ENCODE data around the gene CYP2A6. TPM values are rescaled to one million over a fixed set of nuclear protein-coding genes. Genes with fewer than 3 reads are reported as not detected.
A peak's percentile ranks its signal among the peaks of the same experiment; 100 is the strongest.
"Not testable (repeated sequence)": the region's sequence is repeated elsewhere in the genome, so short reads cannot be mapped to it uniquely, and the experiment has no call there.

Gene CYP2A6
- total and polyA plus RNA-seq, 7 experiments from 2014 or later: 0.19 to 0.43 (median 0.27) TPM; not detected in 4

- Mint-ChIP-seq H3K4me3 (peak overlapping the region in 1 of 10 donors; percentile 32), H3K36me3 (peaks cover 4 to 27% (median 11%) of the 10 kb centered on the region in 5 donors), H3K27me3 (no peaks in the 10 kb centered on the region), H3K27ac (peak overlapping the region in 6 of 9 donors; percentile 71 to 98 (median 96)), H3K9me3 (peaks cover 0 to 14% (median 0%) of the 10 kb centered on the region in 11 donors), H3K4me1 (peaks cover 16 to 54% (median 45%) of the 10 kb centered on the region in 7 donors)
- ChIA-PET POLR2A (interaction anchor here (0.7 kb wide), 1 partner anchor 525 kb away, joined by 3 read pairs; no protein-coding TSS in a partner anchor), CTCF (no interaction called here)
- no peaks in the 10 kb centered on the region for H3K9me3 ChIP-seq (ENCODE audit: control insufficient read depth in 2 of 3, low read length in 3 of 3)
- H3K4me3 ChIP-seq (ENCODE audit: low read length): no peak overlapping the region
- H3K36me3 ChIP-seq (ENCODE audit: control insufficient read depth in 2 of 3, insufficient read depth in 3 of 3, low read length in 3 of 3): no peaks in the 10 kb centered on the region
- H3K27ac ChIP-seq (ENCODE audit: low read depth, low read length): no peak overlapping the region
- intact Hi-C loops (cut with micrococcal nuclease): no loop called here
- H3K4me1 ChIP-seq (ENCODE audit: control insufficient read depth in 2 of 2, insufficient read depth in 2 of 2, low read length in 2 of 2): peaks cover 5 to 15% of the 10 kb centered on the region in 2 donors
- ATAC-seq (no peak), DNase-seq (no peak)
- no peaks in the 10 kb centered on the region for H3K27me3 ChIP-seq (ENCODE audit: control insufficient read depth in 2 of 2, insufficient read depth in 2 of 2, low read length in 2 of 2)
These were observed 21.0 kb downstream of the CYP2A6 start for GRCh38 chr19:40829205-40829604.

DNA sequence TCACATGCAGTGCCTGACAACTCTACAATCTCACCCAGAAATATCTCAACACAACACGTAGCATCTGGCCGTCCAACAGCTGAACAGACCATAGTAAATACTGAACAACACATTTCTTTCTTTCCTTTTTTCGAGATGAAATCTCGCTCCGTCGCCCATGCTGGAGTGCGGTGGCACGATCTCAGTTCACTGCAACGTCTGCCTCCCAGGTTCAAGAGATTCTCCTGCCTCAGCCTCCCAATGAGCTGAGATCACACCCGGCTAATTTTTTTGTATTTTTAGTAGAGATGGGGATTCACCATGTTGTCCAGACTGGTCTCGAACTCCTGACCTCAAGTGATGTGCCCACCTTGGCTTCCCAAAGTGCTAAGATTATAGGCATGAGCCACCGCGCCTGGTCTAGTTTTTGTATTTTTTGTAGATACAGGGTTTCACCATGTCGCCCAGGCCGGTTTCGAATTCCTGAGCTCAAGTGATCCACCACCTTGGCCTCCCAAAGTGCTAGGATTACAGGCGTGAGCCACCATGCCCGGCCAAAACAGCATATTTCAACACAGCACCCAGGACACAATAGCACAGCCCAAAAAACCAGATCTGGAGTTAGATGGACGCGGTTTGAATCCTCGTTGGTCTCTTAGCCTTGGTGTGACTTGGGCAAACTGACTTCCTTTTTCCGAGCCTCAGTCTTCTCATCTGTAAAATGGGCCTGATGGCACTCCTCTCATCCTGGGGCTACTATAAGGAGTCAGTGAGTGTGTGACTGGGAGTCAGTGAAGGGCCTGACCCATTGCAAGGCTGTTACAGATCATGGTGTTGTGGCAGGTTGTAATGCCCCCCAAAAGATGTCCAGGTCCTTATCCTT lies 22.6 kb downstream of the CYP2A6 start:
- Histone ChIP-seq H3K4me3 (ENCODE audit: low read length) (peak overlapping the region; percentile 21), H3K36me3 (ENCODE audit: control insufficient read depth in 2 of 3, insufficient read depth in 3 of 3, low read length in 3 of 3) (no peaks in the 10 kb centered on the region), H3K4me1 (ENCODE audit: control insufficient read depth in 2 of 2, insufficient read depth in 2 of 2, low read length in 2 of 2) (peaks cover 5 to 15% of the 10 kb centered on the region in 2 donors), H3K27ac (ENCODE audit: low read depth, low read length) (peak overlapping the region; percentile 5), H3K9me3 (ENCODE audit: control insufficient read depth in 2 of 3, low read length in 3 of 3) (no peaks in the 10 kb centered on the region), H3K27me3 (ENCODE audit: control insufficient read depth in 2 of 2, insufficient read depth in 2 of 2, low read length in 2 of 2) (no peaks in the 10 kb centered on the region)
- Mint-ChIP-seq H3K9me3 (peaks cover 0 to 14% (median 0%) of the 10 kb centered on the region in 11 donors), H3K36me3 (peaks cover 4 to 27% (median 11%) of the 10 kb centered on the region in 5 donors), H3K4me1 (peaks cover 23 to 53% (median 33%) of the 10 kb centered on the region in 7 donors), H3K4me3 (peak overlapping the region in 8 of 10 donors; percentile 22 to 76 (median 50)), H3K27ac (peak overlapping the region; percentile 75 to 98 (median 95)), H3K27me3 (no peaks in the 10 kb centered on the region)
- ChIA-PET CTCF (interaction anchor here (0.6 to 1.0 kb wide), 3 partner anchors 8 to 164 kb away, joined by 3 read pairs; no protein-coding TSS in a partner anchor), POLR2A (interaction anchor here (0.6 to 2.5 kb wide), 5 partner anchors 15 to 149 kb away, joined by 3 to 11 read pairs (median 4); partner anchors contain the start of gene EGLN2)
- ATAC-seq (no peak), DNase-seq (no peak)
- intact Hi-C loops (cut with micrococcal nuclease): loop anchor here in 1 of 2 donors (2.0 kb wide), 1 partner anchor 81 kb away; no protein-coding TSS in a partner anchor

DNA sequence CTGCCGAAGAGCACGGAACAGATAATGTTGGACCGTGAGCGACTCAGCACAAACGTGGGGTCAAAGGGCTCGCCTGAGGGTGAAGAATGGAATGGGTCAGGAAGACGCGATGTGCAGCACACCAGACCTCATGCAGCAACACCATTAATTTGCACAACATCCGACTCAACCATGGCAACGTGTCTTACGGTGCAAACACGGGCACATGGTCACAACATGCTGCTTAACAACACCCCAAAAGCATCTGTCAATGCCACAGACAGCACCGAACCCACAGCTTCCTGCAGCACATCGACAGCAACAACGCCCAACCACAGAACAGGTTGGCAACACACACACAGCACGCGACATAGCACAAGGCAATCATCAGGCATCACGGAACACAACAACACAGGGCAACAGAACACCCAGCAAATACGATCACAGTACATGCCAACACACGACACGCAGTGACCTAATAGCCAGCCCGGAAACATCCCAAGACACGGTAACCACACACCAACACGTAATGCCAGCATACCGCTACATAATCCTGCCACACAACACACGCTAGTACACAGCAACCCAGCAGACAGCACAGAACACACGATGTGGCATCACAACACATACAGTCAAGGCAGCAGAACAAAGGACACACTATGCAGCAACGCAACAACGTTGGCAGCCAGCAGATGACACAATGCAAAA lies 23.4 kb downstream of the CYP2A6 start:
- peak; percentile 95 for ATAC-seq
- H3K27ac ChIP-seq (ENCODE audit: low read depth, low read length): peak overlapping the region; percentile 61
- Mint-ChIP-seq H3K4me3 (peak overlapping the region in 9 of 10 donors; percentile 22 to 76 (median 52)), H3K9me3 (peaks cover 0 to 14% (median 0%) of the 10 kb centered on the region in 11 donors), H3K27ac (peak overlapping the region; percentile 75 to 98 (median 95)), H3K36me3 (peaks cover 4 to 27% (median 11%) of the 10 kb centered on the region in 5 donors), H3K4me1 (peaks cover 20 to 47% (median 33%) of the 10 kb centered on the region in 7 donors)
- H3K4me1 ChIP-seq (ENCODE audit: control insufficient read depth in 2 of 2, insufficient read depth in 2 of 2, low read length in 2 of 2): peaks cover 5 to 15% of the 10 kb centered on the region in 2 donors
- intact Hi-C loops (cut with micrococcal nuclease): loop anchor here in 1 of 2 donors (1.0 to 2.0 kb wide), 2 partner anchors 82 to 143 kb away; no protein-coding TSS in a partner anchor
- not testable (repeated sequence) for H3K9me3 ChIP-seq (ENCODE audit: control insufficient read depth in 2 of 3, low read length in 3 of 3); H3K27me3 Mint-ChIP-seq; H3K27me3 ChIP-seq (ENCODE audit: control insufficient read depth in 2 of 2, insufficient read depth in 2 of 2, low read length in 2 of 2); H3K36me3 ChIP-seq (ENCODE audit: control insufficient read depth in 2 of 3, insufficient read depth in 3 of 3, low read length in 3 of 3)
- H3K4me3 ChIP-seq (ENCODE audit: low read length): peak overlapping the region; percentile 21
- POLR2A ChIA-PET: interaction anchor here (0.6 to 2.5 kb wide), 6 partner anchors 16 to 148 kb away, joined by 3 to 11 read pairs (median 4); partner anchors contain the start of genes ACTMAP, EGLN2 and SNRPA
- CTCF ChIA-PET: interaction anchor here (1.0 kb wide), 1 partner anchor 164 kb away, joined by 3 read pairs; no protein-coding TSS in a partner anchor
- DNase-seq: peak in 7 of 9 donors; percentile 77 to 93 (median 89)

DNA sequence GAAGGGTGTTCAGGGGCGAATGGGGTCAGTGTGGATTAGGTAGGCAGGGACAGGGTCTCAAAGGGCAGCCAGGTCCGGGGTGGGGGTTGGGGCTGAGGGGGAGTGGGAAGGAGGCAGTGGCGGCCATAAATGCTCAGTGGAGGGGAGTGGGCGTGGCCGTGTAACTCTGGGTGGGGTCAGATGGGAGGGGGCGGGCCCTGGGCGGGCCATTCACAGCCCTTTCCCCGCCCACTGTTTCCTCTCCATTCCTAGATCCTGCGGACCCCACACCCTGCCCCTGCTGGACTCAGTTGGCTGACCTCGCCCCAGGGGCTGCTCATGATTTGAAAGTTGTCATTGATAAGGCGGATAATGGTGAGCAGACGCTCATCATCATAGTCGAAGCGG lies 23.9 kb downstream of the CYP2A6 start:
- H3K9me3 ChIP-seq (ENCODE audit: control insufficient read depth in 2 of 3, low read length in 3 of 3); H3K4me3 ChIP-seq (ENCODE audit: low read length); H3K27me3 ChIP-seq (ENCODE audit: control insufficient read depth in 2 of 2, insufficient read depth in 2 of 2, low read length in 2 of 2); H3K27me3 Mint-ChIP-seq; H3K36me3 ChIP-seq (ENCODE audit: control insufficient read depth in 2 of 3, insufficient read depth in 3 of 3, low read length in 3 of 3); ATAC-seq; DNase-seq; CTCF ChIA-PET: not testable (repeated sequence)
- intact Hi-C loops (cut with micrococcal nuclease): loop anchor here in 1 of 2 donors (1.0 to 2.0 kb wide), 2 partner anchors 82 to 144 kb away; no protein-coding TSS in a partner anchor
- Histone ChIP-seq H3K4me1 (ENCODE audit: control insufficient read depth in 2 of 2, insufficient read depth in 2 of 2, low read length in 2 of 2) (peaks cover 5 to 15% of the 10 kb centered on the region in 2 donors), H3K27ac (ENCODE audit: low read depth, low read length) (peak overlapping the region; percentile 61)
- Mint-ChIP-seq H3K4me3 (peak overlapping the region in 9 of 10 donors; percentile 22 to 76 (median 52)), H3K27ac (peak overlapping the region; percentile 75 to 98 (median 95)), H3K4me1 (peaks cover 20 to 46% (median 33%) of the 10 kb centered on the region in 7 donors), H3K36me3 (peaks cover 4 to 27% (median 11%) of the 10 kb centered on the region in 5 donors), H3K9me3 (peaks cover 0 to 14% (median 0%) of the 10 kb centered on the region in 11 donors)
- POLR2A ChIA-PET: interaction anchor here (0.6 to 2.5 kb wide), 3 partner anchors 17 to 82 kb away, joined by 3 to 11 read pairs (median 4); partner anchors contain the start of genes ACTMAP and SNRPA

DNA sequence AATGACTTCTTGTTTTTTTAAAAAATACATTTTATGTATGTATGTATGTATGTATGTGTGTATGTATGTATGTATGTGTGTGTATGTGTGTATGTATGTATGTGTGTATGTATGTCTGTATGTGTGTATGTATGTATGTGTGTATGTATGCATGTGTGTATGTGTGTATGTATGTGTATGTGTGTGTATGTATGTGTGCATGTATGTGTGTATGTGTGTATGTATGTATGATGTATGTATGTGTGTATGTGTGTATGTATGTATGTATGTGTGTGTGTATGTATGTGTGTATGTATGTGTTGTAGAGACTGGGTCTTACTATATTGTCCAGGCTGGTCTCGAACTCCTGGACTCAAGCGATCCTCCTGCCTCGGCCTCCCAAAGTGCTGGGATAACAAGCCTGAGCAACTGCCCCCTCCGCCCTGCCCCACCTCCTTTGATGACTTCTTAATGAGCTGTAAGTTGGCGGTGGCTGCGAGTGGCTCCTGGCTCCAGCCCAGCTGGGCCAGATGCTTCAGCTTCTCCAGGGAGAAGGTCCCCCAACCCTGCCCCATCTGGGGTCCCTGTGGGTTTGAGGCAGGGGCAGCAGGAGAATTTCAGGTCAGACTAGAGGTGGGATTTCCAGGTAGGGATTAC lies 24.7 kb downstream of the CYP2A6 start:
- H3K4me1 ChIP-seq (ENCODE audit: control insufficient read depth in 2 of 2, insufficient read depth in 2 of 2, low read length in 2 of 2): peaks cover 5 to 15% of the 10 kb centered on the region in 2 donors
- H3K36me3 ChIP-seq (ENCODE audit: control insufficient read depth in 2 of 3, insufficient read depth in 3 of 3, low read length in 3 of 3); ATAC-seq; H3K4me3 ChIP-seq (ENCODE audit: low read length); H3K27me3 Mint-ChIP-seq; H3K27me3 ChIP-seq (ENCODE audit: control insufficient read depth in 2 of 2, insufficient read depth in 2 of 2, low read length in 2 of 2); DNase-seq; H3K27ac ChIP-seq (ENCODE audit: low read depth, low read length); CTCF ChIA-PET; H3K9me3 ChIP-seq (ENCODE audit: control insufficient read depth in 2 of 3, low read length in 3 of 3): not testable (repeated sequence)
- Mint-ChIP-seq H3K9me3 (peaks cover 0 to 14% (median 0%) of the 10 kb centered on the region in 11 donors), H3K27ac (peak overlapping the region in 8 of 9 donors; percentile 65 to 95 (median 88)), H3K4me1 (peaks cover 20 to 46% (median 33%) of the 10 kb centered on the region in 7 donors), H3K36me3 (peaks cover 4 to 27% (median 8%) of the 10 kb centered on the region in 5 donors), H3K4me3 (peak overlapping the region in 3 of 10 donors; percentile 29 to 45 (median 41))
- intact Hi-C loops (cut with micrococcal nuclease): loop anchor here in 1 of 2 donors (1.0 to 2.0 kb wide), 2 partner anchors 83 to 145 kb away; no protein-coding TSS in a partner anchor
- POLR2A ChIA-PET: interaction anchor here (0.6 kb wide), 1 partner anchor 961 kb away, joined by 3 read pairs; no protein-coding TSS in a partner anchor

Data from naive thymus-derived CD4-positive, alpha-beta T cell (primary cell).